Activated CD4-positive, alpha-beta T cell treated with anti-CD3 and anti-CD28 coated beads, Interleukin-2, amount 10 ng/mL, durations not matched to agents 7 days and 5 days (primary cell): ENCODE measurements around the gene TRAIP. TPM values are rescaled to one million over a fixed set of nuclear protein-coding genes. Genes with fewer than 3 reads are reported as not detected.
"Not testable (repeated sequence)": the region's sequence is repeated elsewhere in the genome, so short reads cannot be mapped to it uniquely, and the experiment has no call there.

ENCODE experiments used
- CTCF ChIA-PET: fragments of 350-600 bp; sonication (Branson Sonifier 250); formaldehyde crosslinking; loops from one replicate; lab custom pipeline; 2021; ENCODE audit warnings: antibody characterized with exemption; lab: Charles Lee
- POLR2A ChIA-PET: fragments of 350-600 bp; sonication (Branson Sonifier 250); formaldehyde crosslinking; loops from one replicate; lab custom pipeline; 2021; ENCODE audit warnings: antibody characterized with exemption; lab: Charles Lee
- DNase-seq: peaks from one replicate; pipeline ENCODE4 v3.0.0-alpha.2; 2020
- H3K27ac Mint-ChIP-seq: one replicate; pipeline ENCODE4 v1.8.0; 2021; ENCODE audit warnings: mild to moderate bottlenecking, moderate library complexity, mixed read lengths
- H3K27me3 Mint-ChIP-seq: one replicate; pipeline ENCODE4 v1.8.0; 2021; ENCODE audit warnings: mixed read lengths
- H3K36me3 Mint-ChIP-seq: one replicate; pipeline ENCODE4 v1.8.0; 2021; ENCODE audit warnings: low read depth, mixed read lengths
- H3K4me1 Mint-ChIP-seq: one replicate; pipeline ENCODE4 v1.8.0; 2021; ENCODE audit warnings: mixed read lengths
- H3K4me3 Mint-ChIP-seq: one replicate; pipeline ENCODE4 v1.8.0; 2021; ENCODE audit warnings: mild to moderate bottlenecking, moderate library complexity, mixed read lengths
- H3K9me3 Mint-ChIP-seq: one replicate; pipeline ENCODE4 v1.8.0; 2021; ENCODE audit warnings: mixed read lengths
- total RNA-seq, 2 experiments: library from RNA; stranded (reverse); gene quantifications; one replicate each; pipeline ENCODE4 v1.2.3, GENCODE V29; 2021

The TRAIP gene
- total RNA-seq, 2 experiments from 2014 or later = 30.9 to 31.0 TPM

- CTCF ChIA-PET = interaction anchor here (1.4 to 5.2 kb wide), 3 partner anchors 11 to 40 kb away, joined by 3 to 48 read pairs (median 8); partner anchors contain the start of gene INKA1
- POLR2A ChIA-PET = no interaction called here
- Mint-ChIP-seq H3K9me3 (no peaks in the 10 kb centered on the region), H3K4me1 (peaks cover 1% of the 10 kb centered on the region), H3K27ac (no peak overlapping the region), H3K27me3 (no peaks in the 10 kb centered on the region), H3K36me3 (peaks cover 8% of the 10 kb centered on the region), H3K4me3 (no peak overlapping the region)
- DNase-seq = no peak
Observed at GRCh38 chr3:49841806-49842205, 14.6 kb downstream of the TRAIP start.

GRCh38 chr3:49841126-49841696 lies 15.2 kb downstream of the TRAIP start:
- Mint-ChIP-seq H3K36me3 (peaks cover 8% of the 10 kb centered on the region), H3K4me1 (peaks cover 1% of the 10 kb centered on the region), H3K27me3 (no peaks in the 10 kb centered on the region), H3K4me3 (no peak overlapping the region), H3K27ac (no peak overlapping the region), H3K9me3 (no peaks in the 10 kb centered on the region)
- DNase-seq = peak; percentile 28
- POLR2A ChIA-PET = no interaction called here
- CTCF ChIA-PET = interaction anchor here (1.4 to 5.2 kb wide), 3 partner anchors 10 to 39 kb away, joined by 3 to 48 read pairs (median 8); partner anchors contain the start of gene INKA1

GRCh38 chr3:49840388-49840787 lies 16.0 kb downstream of the TRAIP start:
- no peak for DNase-seq
- Mint-ChIP-seq H3K4me1 (peaks cover 1% of the 10 kb centered on the region), H3K9me3 (no peaks in the 10 kb centered on the region), H3K4me3 (no peak overlapping the region), H3K27me3 (no peaks in the 10 kb centered on the region), H3K36me3 (peaks cover 8% of the 10 kb centered on the region), H3K27ac (no peak overlapping the region)
- CTCF ChIA-PET = interaction anchor here (0.6 to 5.2 kb wide), 4 partner anchors 9 to 279 kb away, joined by 4 to 48 read pairs (median 9); partner anchors contain the start of gene INKA1
- POLR2A ChIA-PET = no interaction called here

- no peaks in the 10 kb centered on the region for H3K27me3 Mint-ChIP-seq
- peaks cover 1% of the 10 kb centered on the region for H3K4me1 Mint-ChIP-seq
- no peaks in the 10 kb centered on the region for H3K9me3 Mint-ChIP-seq
- DNase-seq = peak; percentile 85
- H3K4me3 Mint-ChIP-seq = no peak overlapping the region
- H3K27ac Mint-ChIP-seq = no peak overlapping the region
- ChIA-PET CTCF (interaction anchor here (0.5 to 5.2 kb wide), 38 partner anchors 9 to 1744 kb away, joined by 3 to 48 read pairs (median 4); partner anchors contain the start of genes AMIGO3, BSN, CDHR4 and INKA1), POLR2A (interaction anchor here (1.0 to 1.4 kb wide), 2 partner anchors 26 to 34 kb away, joined by 3 read pairs; partner anchors contain the start of gene UBA7)
- H3K36me3 Mint-ChIP-seq = peaks cover 9% of the 10 kb centered on the region
Observed at GRCh38 chr3:49839193-49839809, 17.1 kb downstream of the TRAIP start.

GRCh38 chr3:49831341-49831740 lies 25.0 kb downstream of the TRAIP start:
- H3K27me3 Mint-ChIP-seq = no peaks in the 10 kb centered on the region
- no peak overlapping the region for H3K4me3 Mint-ChIP-seq
- H3K36me3 Mint-ChIP-seq = peaks cover 18% of the 10 kb centered on the region
- DNase-seq = no peak
- H3K9me3 Mint-ChIP-seq = no peaks in the 10 kb centered on the region
- H3K27ac Mint-ChIP-seq = no peak overlapping the region
- ChIA-PET POLR2A (no interaction called here), CTCF (interaction anchor here (0.8 to 2.5 kb wide), 6 partner anchors 10 to 43 kb away, joined by 3 to 13 read pairs (median 5); partner anchors contain the start of gene INKA1)
- no peaks in the 10 kb centered on the region for H3K4me1 Mint-ChIP-seq

- ChIA-PET POLR2A (no interaction called here), CTCF (interaction anchor here (1.0 to 2.5 kb wide), 3 partner anchors 11 to 23 kb away, joined by 3 to 9 read pairs (median 4); partner anchors contain the start of gene INKA1)
- no peak for DNase-seq
- Mint-ChIP-seq H3K4me3 (no peak overlapping the region), H3K4me1 (no peaks in the 10 kb centered on the region), H3K36me3 (peaks cover 8% of the 10 kb centered on the region), H3K27ac (no peak overlapping the region), H3K9me3 (no peaks in the 10 kb centered on the region), H3K27me3 (no peaks in the 10 kb centered on the region)
Observed at GRCh38 chr3:49826016-49826415, 30.3 kb downstream of the TRAIP start.

GRCh38 chr3:49823131-49823530 lies 33.2 kb downstream of the TRAIP start:
- H3K27ac Mint-ChIP-seq, POLR2A ChIA-PET: not testable (repeated sequence)
- CTCF ChIA-PET = interaction anchor here (0.7 kb wide), 1 partner anchor 14 kb away, joined by 3 read pairs; no protein-coding TSS in a partner anchor

GRCh38 chr3:49813497-49814174 lies 42.7 kb downstream of the TRAIP start, which contains the start of gene UBA7:
TSS of gene UBA7 (minus strand) at chr3:49813953. CDS start at chr3:49813787, 166 bp downstream.
- Mint-ChIP-seq H3K27ac (peak within 1 kb of the TSS; percentile 98), H3K9me3 (no peaks in the 10 kb centered on the region), H3K4me1 (peaks cover 39% of the 10 kb centered on the region), H3K36me3 (peaks cover 30% of the 10 kb centered on the region), H3K27me3 (no peaks in the 10 kb centered on the region), H3K4me3 (peak within 1 kb of the TSS; percentile 99)
- DNase-seq = peak; percentile 59
- ChIA-PET POLR2A (interaction anchor here (1.0 to 1.2 kb wide), 2 partner anchors 11 to 25 kb away, joined by 3 to 4 read pairs; partner anchors contain the start of gene INKA1), CTCF (interaction anchor here (1.0 to 3.2 kb wide), 3 partner anchors 11 to 274 kb away, joined by 3 to 20 read pairs (median 3); partner anchors contain the start of gene INKA1)

More at GRCh38 chr3:49823131-49823530, 33.2 kb downstream of the TRAIP start:
- H3K9me3 Mint-ChIP-seq, H3K4me1 Mint-ChIP-seq, H3K36me3 Mint-ChIP-seq, H3K4me3 Mint-ChIP-seq, H3K27me3 Mint-ChIP-seq, DNase-seq: not testable (repeated sequence)

- no peaks in the 10 kb centered on the region for H3K9me3 Mint-ChIP-seq
- peak overlapping the region; percentile 99 for H3K4me3 Mint-ChIP-seq
- H3K36me3 Mint-ChIP-seq = peaks cover 32% of the 10 kb centered on the region
- POLR2A ChIA-PET = interaction anchor here (1.0 to 1.2 kb wide), 2 partner anchors 10 to 26 kb away, joined by 3 to 4 read pairs; partner anchors contain the start of gene INKA1
- no peak for DNase-seq
- peak overlapping the region; percentile 98 for H3K27ac Mint-ChIP-seq
- CTCF ChIA-PET = interaction anchor here (1.0 to 3.2 kb wide), 6 partner anchors 10 to 274 kb away, joined by 3 to 20 read pairs (median 4); partner anchors contain the start of gene INKA1
- peaks cover 44% of the 10 kb centered on the region for H3K4me1 Mint-ChIP-seq
- no peaks in the 10 kb centered on the region for H3K27me3 Mint-ChIP-seq
Observed at GRCh38 chr3:49812916-49813496, 43.4 kb downstream of the TRAIP start.

- H3K27me3 Mint-ChIP-seq = no peaks in the 10 kb centered on the region
- no peaks in the 10 kb centered on the region for H3K9me3 Mint-ChIP-seq
- POLR2A ChIA-PET = no interaction called here
- peaks cover 54% of the 10 kb centered on the region for H3K4me1 Mint-ChIP-seq
- CTCF ChIA-PET = interaction anchor here (0.5 to 2.6 kb wide), 4 partner anchors 10 to 32 kb away, joined by 3 to 10 read pairs (median 4); no protein-coding TSS in a partner anchor
- H3K27ac Mint-ChIP-seq = peak overlapping the region; percentile 50
- peaks cover 36% of the 10 kb centered on the region for H3K36me3 Mint-ChIP-seq
- DNase-seq = no peak
- no peak overlapping the region for H3K4me3 Mint-ChIP-seq
Observed at GRCh38 chr3:49807431-49808114, 48.8 kb downstream of the TRAIP start.

- peaks cover 5% of the 10 kb centered on the region for H3K27me3 Mint-ChIP-seq
- no peak overlapping the region for H3K27ac Mint-ChIP-seq
- CTCF ChIA-PET = interaction anchor here (0.5 to 2.6 kb wide), 5 partner anchors 10 to 32 kb away, joined by 3 to 10 read pairs (median 4); no protein-coding TSS in a partner anchor
- no peaks in the 10 kb centered on the region for H3K9me3 Mint-ChIP-seq
- POLR2A ChIA-PET = no interaction called here
- H3K4me3 Mint-ChIP-seq = no peak overlapping the region
- no peak for DNase-seq
- H3K4me1 Mint-ChIP-seq = peaks cover 52% of the 10 kb centered on the region
- H3K36me3 Mint-ChIP-seq = peaks cover 32% of the 10 kb centered on the region
Observed at GRCh38 chr3:49806850-49807249, 49.5 kb downstream of the TRAIP start.
